Neuron (in vitro differentiated cells): ENCODE results near the gene VIPR2.

Experiments used
- H2AFZ ChIP-seq: one replicate; pipeline ENCODE4 v1.6.1; 2013; ENCODE audit warnings: low read depth, mild to moderate bottlenecking, inconsistent platforms, low read length, moderate library complexity
- H3K27me3 ChIP-seq: one replicate; pipeline ENCODE4 v1.6.1; 2013; ENCODE audit warnings: low read length; ENCODE audit not compliant: insufficient read depth
- H3K36me3 ChIP-seq: one replicate; pipeline ENCODE4 v1.6.1; 2013; ENCODE audit warnings: low read length; ENCODE audit not compliant: insufficient read depth
- H3K4me1 ChIP-seq: one replicate; pipeline ENCODE4 v1.6.1; 2013; ENCODE audit warnings: low read length; ENCODE audit not compliant: insufficient read depth
- H3K4me3 ChIP-seq: 2 replicates; pipeline ENCODE4 v1.5.1; 2013; ENCODE audit warnings: mild to moderate bottlenecking, low read length, moderate library complexity
- H3K9me3 ChIP-seq: one replicate; pipeline ENCODE4 v1.6.1; 2013; ENCODE audit warnings: low read length

VIPR2 gene

DNA sequence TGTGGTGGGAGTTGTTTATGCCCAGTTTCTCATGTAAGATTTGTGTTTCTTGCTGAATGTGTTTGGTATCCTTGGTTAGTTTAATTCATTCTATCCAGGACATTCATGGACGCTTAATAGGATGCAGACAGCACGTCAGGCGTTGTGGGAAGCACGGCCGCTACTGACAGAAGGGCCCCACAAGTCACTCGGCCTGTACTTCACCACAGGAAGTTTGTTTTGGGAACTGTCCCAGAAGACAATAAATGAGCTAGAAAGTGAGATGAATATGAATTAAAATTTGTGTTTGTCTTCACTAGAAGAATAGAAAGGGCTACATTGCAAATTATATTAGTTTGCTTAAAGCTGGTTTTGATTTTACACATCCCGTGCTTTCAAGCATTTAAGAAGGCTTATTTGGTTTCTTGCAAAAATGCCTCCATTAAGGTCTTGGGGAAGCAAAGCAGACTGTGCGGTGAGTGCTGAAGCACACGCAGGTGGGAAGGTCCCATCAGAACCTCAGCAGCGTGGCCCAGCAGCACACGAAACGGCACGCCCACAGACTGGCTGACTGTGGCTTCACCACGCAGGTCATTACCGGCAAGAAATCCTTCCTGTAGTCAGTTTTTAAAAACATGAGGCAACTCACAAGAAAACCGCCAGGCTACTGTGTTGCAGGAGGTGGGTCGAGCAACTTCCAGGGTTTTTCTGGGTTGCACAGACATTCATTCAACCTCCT, 74.1 kb downstream of the VIPR2 start:
- Histone ChIP-seq H3K9me3 (no peaks in the 10 kb centered on the region), H3K36me3 (no peaks in the 10 kb centered on the region), H2AFZ (no peak overlapping the region), H3K4me3 (no peak overlapping the region), H3K27me3 (peaks cover 10% of the 10 kb centered on the region), H3K4me1 (no peaks in the 10 kb centered on the region)

DNA sequence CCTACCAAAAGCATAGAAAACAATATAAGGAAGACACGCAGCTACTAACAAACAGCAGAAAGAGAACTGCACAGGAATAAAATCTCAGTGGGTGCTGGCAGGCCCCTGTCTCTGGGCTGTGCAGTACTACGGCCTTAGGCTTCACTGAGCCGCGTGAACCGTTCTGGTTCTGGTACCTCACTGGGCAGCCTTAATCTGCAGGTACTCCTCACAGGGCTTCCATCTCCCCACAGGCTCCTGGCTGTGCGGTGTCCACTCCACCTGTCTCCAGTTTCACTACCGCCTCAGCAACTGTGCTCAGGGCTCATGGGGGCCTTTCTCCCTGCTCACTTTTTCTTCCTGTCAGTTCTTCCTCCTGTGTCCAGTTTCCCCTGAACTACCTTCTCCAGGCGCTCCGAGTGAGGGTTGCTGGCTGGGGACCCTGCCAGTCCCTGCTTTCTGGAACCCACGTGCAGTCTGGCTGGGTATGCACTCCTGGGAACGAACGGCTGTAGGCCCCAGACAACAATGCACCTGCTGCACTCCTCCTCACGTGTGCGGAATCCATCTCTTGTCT, 75.7 kb downstream of the VIPR2 start:
- H3K9me3 ChIP-seq, result no peaks in the 10 kb centered on the region
- H2AFZ ChIP-seq, result no peak overlapping the region
- no peaks in the 10 kb centered on the region for H3K36me3 ChIP-seq
- no peak overlapping the region for H3K4me3 ChIP-seq
- H3K4me1 ChIP-seq, result no peaks in the 10 kb centered on the region
- peaks cover 10% of the 10 kb centered on the region for H3K27me3 ChIP-seq

DNA sequence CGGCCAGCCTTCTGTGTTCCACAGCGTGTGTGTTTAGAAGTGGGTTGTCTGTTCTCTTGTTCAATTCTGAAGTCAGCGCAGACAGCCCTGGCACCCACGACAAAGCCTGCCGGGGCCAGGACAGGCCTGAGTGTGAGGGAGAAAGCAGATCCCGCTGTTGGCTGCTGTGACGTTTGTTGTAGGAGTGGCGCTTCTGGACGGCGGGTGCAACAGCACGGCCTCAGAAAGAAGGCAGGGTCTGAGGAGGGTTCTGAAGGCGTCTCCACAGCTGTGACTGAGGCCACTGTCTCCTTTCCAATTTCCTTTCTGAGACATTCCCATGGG, 76.2 kb downstream of the VIPR2 start:
- Histone ChIP-seq H3K36me3 (no peaks in the 10 kb centered on the region), H3K4me3 (no peak overlapping the region), H3K27me3 (peaks cover 10% of the 10 kb centered on the region), H3K9me3 (no peaks in the 10 kb centered on the region), H3K4me1 (no peaks in the 10 kb centered on the region), H2AFZ (no peak overlapping the region)

DNA sequence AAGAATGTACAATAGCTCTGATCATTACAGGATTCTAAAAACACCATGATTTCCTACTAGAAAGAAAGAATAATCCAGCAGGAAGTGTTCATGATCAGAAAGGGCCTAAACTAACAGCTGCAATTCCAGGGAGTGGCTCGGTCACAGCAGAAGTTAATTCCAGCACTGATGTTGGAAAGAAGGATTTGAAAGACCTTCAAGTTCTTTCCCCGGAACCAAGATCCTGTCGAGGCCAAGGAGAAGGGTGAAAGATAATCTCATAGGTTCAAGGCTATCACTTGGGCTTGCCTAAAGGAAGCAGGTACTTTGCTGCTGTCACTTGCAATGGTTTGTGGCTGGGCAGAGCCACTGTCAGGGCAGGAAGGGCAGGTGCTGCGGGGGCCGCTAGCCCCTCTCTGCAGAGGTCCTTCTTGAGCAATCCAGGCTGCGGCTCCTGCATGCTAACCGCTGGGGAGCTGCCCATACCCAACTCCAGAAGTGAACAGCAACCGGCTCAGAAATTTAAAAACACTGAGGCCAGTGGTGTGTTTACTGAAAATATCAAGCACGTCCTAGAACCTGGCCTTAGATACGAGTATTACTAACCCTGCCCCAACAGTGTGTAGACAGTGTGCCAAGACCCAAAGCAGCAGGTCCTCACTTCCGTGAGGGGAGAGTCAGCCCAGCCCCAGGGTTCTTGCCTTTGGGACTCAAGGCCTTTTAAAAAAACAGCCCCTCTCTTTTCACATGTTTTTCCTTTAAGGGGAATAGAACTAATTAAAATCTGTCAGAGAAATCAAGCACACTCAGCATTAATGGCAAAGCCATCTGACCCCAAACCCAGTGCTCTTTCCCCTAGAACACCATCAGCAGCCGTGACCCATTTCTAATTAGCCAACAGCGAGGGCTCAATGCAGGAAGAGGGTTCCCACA, 76.8 kb downstream of the VIPR2 start:
- Histone ChIP-seq H2AFZ (no peak overlapping the region), H3K9me3 (no peaks in the 10 kb centered on the region), H3K36me3 (no peaks in the 10 kb centered on the region), H3K4me3 (no peak overlapping the region), H3K27me3 (peaks cover 10% of the 10 kb centered on the region), H3K4me1 (no peaks in the 10 kb centered on the region)

DNA sequence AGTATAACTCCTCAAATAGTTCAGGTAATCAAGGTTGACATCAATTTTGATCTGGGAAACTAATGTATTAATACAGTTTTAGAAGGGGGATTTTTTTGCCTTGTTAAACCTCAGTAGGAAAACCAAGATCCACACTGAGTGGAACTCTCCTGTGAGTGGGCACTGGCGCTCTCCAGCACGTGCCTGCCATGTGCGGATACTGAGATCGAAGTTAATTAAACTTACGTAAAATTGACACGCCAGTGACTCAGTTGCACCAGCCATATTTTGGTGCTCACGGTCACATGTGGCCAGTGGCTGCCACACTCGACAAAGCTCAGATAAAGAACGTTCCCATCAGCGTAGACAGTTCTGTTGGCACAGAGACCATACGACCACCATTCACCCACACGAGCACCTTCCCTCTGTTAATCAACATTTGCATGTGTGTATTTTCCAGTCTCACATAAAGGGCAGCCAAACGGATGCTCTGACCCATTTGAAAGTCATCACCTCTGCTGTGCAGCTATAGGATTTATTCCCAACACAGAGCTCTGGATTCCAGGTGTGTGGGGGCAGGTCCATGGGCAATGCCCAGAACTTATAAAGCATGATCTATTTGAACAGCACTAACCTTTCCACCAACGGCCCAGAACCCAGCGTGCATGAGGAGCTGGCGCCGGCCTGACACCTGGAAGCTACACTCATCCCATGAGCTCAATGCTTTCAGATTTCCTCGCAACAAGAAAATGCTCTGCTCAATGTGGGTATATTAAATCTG, 77.7 kb downstream of the VIPR2 start:
- peaks cover 10% of the 10 kb centered on the region for H3K27me3 ChIP-seq
- no peak overlapping the region for H2AFZ ChIP-seq
- no peaks in the 10 kb centered on the region for H3K9me3 ChIP-seq
- no peaks in the 10 kb centered on the region for H3K4me1 ChIP-seq
- no peaks in the 10 kb centered on the region for H3K36me3 ChIP-seq
- no peak overlapping the region for H3K4me3 ChIP-seq

DNA sequence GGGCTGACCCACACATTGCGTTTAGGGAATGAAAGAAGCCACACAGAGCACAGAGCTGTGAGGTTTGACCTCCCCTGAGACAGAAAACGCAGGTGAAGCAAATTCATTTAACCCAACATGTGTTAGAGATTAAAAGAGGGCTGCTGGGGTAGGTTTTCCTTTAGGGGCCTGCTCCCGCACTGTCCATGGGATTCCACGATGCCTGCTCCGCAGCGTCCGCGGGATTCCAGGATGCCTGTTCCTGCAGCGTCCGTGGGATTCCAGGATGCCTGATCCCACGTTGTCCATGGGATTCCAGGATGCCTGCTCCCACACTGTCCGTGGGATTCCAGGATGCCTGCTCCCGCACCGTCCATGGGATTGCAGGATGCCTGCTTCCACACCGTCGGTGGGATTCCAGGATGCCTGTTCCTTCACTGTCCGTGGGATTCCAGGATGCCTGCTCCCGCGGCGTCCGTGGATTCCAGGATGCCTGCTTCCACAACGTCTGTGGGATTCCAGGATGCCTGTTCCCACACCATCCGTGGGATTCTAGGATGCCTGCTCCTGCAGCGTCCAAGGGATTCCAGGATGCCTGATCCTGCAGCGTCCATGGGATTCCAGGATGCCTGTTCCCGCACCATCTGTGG, 78.7 kb downstream of the VIPR2 start:
- Histone ChIP-seq H3K4me1 (no peaks in the 10 kb centered on the region), H3K36me3 (no peaks in the 10 kb centered on the region), H3K4me3 (no peak overlapping the region), H2AFZ (no peak overlapping the region), H3K27me3 (peaks cover 10% of the 10 kb centered on the region), H3K9me3 (no peaks in the 10 kb centered on the region)

DNA sequence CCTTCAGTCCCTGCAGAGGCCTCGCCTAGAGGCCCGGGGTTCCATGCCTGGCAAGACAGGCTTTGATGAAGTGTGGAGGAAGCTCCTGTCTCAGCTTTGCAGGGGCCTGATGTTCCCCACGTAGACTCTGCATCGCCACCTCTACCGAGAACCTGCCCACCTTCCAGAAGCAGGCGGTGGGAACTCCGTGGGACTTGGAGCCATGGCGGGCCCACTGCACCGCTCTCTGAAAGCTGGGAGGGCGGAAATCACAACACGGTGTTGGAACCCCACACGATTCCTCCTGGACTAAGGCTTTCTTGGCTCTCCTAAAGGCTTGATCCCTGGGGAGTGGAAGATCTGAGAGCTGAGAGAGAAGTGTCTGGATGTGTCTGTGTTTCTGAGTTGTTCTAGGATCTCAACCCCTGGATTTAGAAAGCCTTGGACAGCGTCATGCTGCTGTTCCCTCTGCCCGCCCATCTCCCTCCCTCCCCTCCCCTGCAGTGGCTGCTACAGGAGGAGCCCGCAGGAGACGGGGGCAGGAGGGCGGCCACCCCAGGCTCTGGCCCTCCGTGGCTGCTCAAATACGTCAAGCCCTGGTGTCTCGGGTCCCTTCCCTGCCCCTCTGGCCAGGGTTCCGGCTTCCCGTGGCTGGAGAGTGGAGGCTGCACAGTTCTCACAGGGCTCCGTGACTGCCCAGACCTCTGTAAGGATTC, 79.7 kb downstream of the VIPR2 start:
- H3K4me1 ChIP-seq, result no peaks in the 10 kb centered on the region
- H3K36me3 ChIP-seq, result no peaks in the 10 kb centered on the region
- peaks cover 7% of the 10 kb centered on the region for H3K27me3 ChIP-seq
- H3K4me3 ChIP-seq, result no peak overlapping the region
- no peak overlapping the region for H2AFZ ChIP-seq
- H3K9me3 ChIP-seq, result no peaks in the 10 kb centered on the region

DNA sequence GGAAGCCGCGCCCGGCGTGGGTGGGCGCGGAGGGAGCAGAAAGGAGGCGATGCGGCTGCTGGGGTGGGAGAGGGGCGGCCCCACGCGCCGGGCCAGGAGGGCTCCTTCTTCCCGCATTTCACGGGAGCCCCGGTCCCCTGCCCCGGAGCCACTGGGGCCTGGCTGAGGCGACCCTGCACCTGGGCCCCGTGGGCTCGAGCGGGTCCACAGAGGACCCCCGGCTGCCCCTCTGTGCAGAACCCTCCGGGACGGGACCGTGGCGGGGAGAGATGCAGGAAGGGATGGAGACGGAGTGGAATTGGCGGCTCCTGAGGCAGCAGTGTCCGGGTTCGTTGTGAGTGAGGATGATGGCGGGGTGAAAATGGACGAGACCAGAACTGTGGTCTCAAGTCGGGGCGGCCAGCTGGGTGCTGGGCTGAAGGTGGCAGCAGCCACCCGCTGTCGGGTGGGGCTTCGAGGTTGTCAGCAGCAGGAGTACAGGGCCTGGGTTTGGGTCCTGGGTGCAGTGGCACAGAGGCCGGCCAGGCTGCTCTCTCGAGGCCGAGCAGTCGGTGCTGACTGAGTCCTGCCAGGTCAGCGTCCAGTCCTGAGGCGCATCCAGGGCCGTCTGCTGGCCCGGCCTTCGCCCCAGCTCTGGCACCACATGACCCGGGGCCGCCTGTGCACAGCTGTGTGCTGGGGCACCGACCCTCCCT, 80.4 kb downstream of the VIPR2 start:
- no peaks in the 10 kb centered on the region for H3K36me3 ChIP-seq
- peaks cover 3% of the 10 kb centered on the region for H3K27me3 ChIP-seq
- H3K4me3 ChIP-seq, result no peak overlapping the region
- H3K9me3 ChIP-seq, result no peaks in the 10 kb centered on the region
- H3K4me1 ChIP-seq, result no peaks in the 10 kb centered on the region
- no peak overlapping the region for H2AFZ ChIP-seq

DNA sequence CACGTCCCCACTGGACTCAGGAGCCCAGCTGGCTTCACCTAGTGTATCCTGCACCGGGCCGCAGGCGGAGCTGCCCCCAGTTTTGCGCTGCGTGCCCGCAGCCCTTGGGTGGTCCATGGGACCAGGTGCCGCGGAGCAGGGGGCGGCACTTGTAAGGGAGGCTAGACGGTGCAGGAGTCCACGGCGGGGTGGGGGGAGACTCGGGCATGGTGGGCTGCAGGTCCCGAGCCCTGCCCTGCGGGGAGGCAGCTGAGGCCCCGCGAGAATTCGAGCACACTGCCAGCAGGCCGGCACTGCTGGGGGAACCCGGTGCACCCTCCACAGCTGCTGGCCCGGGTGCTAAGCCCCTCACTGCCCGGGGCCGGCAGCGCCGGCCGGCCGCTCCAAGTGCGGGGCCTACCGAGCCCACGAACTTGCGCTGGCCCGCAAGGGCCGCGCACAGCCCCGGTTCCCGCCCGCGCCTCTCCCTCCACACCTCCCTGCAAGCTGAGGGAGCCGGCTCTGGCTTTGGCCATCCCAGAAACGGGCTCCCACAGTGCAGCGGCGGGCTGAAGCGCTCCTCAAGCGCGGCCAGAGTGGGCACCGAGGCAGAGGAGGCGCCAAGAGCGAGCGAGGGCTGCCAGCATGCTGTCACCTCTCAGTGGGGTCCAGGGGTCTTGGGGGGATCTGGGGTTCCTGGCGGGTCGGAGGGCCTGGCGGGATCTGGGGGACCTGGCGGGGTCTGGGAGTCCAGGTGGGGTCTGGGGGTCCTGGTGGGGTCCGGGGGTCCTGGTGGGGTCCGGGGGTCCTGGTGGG, 81.4 kb downstream of the VIPR2 start:
- no peaks in the 10 kb centered on the region for H3K9me3 ChIP-seq
- H3K36me3 ChIP-seq, result no peaks in the 10 kb centered on the region
- H3K27me3 ChIP-seq, result no peaks in the 10 kb centered on the region
- H3K4me1 ChIP-seq, result no peaks in the 10 kb centered on the region
- H3K4me3 ChIP-seq, result no peak overlapping the region
- no peak overlapping the region for H2AFZ ChIP-seq

DNA sequence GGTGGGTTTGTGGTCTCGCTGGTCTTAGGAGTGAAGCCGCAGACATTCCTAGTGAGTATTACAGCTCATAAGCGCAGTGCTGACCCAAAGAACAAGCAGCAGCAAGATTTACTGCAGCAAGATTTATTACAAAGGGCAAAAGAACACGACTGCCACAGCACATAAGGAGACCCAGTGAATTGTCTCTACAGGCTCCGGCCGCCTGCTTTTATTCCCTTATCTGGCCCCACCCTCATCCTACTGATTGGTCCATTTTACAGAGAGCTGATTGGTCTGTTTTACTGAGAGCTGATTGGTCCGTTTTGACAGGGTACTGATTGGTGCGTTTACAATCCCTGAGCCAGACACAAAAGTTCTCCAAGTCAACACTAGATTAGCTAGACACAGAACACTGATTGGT, 82.1 kb downstream of the VIPR2 start:
- H3K36me3 ChIP-seq, result no peaks in the 10 kb centered on the region
- H3K27me3 ChIP-seq, result no peaks in the 10 kb centered on the region
- no peaks in the 10 kb centered on the region for H3K4me1 ChIP-seq
- H2AFZ ChIP-seq, result no peak overlapping the region
- no peaks in the 10 kb centered on the region for H3K9me3 ChIP-seq
- H3K4me3 ChIP-seq, result no peak overlapping the region

DNA sequence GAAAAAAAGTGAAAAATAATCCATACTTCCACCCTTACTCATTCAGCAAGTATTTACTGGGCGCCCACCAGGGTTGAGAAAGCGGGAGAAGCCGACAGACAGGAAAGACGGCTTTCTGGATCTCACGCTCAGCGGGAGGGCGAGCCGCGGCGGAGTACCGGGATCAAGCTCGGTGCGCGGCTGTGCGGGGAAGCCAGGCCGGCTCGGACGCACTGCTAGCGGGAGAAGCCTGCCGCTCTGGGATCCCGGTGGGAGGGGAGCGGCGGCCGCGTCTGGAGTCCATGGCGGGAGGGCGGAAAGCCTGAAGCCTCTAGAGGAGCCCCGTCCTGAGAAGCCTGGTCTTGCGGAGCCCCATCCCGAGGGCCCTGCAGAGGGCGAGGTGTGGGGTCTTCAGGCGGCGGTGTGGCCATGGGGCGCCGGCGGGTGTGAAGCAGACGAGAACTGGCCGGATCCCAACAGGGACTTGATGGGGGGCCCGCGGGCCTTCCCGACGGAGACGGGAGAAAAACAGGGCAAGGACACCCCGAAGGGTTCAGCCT, 82.9 kb downstream of the VIPR2 start:
- Histone ChIP-seq H3K27me3 (no peaks in the 10 kb centered on the region), H3K9me3 (no peaks in the 10 kb centered on the region)

More for the DNA sequence above, 82.9 kb downstream of the VIPR2 start:
- Histone ChIP-seq H2AFZ (no peak overlapping the region), H3K4me3 (no peak overlapping the region), H3K4me1 (no peaks in the 10 kb centered on the region), H3K36me3 (no peaks in the 10 kb centered on the region)
